ENCODE measurements around the gene MTA1. TPM values are rescaled to one million over a fixed set of nuclear protein-coding genes. Genes with fewer than 3 reads are reported as not detected.

Gene MTA1
- polyA plus RNA-seq, 1 of the 3 experiments (the other 2 are of a cell fraction), result 96.3 TPM

- no peak for TF ChIP-seq CTCF (IDR thresholded peaks at IDR 0.05)
These were observed 60.0 kb downstream of the MTA1 start (continued) for GRCh38 chr14:105479431-105480158.

GRCh38 chr14:105480199-105480746, 60.6 kb downstream of the MTA1 start:
- Histone ChIP-seq H3K79me2 (ENCODE audit: insufficient read depth) (peaks cover 27% of the 10 kb centered on the region), H3K9ac (peak overlapping the region; percentile 92; the same call in 1 of the 2 replicates), H3K36me3 (replicated peaks in 1 of 2; ENCODE audit: control insufficient read depth in 1 of 2, insufficient read depth in 2 of 2, low read length in 1 of 2) (peaks cover 0 to 2% of the 10 kb centered on the region in 2 experiments), H4K20me1 (ENCODE audit: insufficient read depth) (peaks cover 6% of the 10 kb centered on the region; the same call in 1 of the 2 replicates), H3F3A (replicated peaks; ENCODE audit: insufficient read depth) (peaks cover 34% of the 10 kb centered on the region), H3K9me3 (no peaks in the 10 kb centered on the region), H2AFZ (ENCODE audit: low read depth) (no peak overlapping the region), H3K27me3 (ENCODE audit: insufficient read depth) (no peaks in the 10 kb centered on the region), H3K27ac (ENCODE audit: low read depth in 2 of 2, low read length in 1 of 2) (peak overlapping the region; percentile 98 to 100), H3K4me2 (peak overlapping the region; percentile 82; the same call in 1 of the 2 replicates), H3K4me3 (ENCODE audit: low read depth in 2 of 2, low read length in 1 of 2) (no peak overlapping the region), H3K4me1 (ENCODE audit: control insufficient read depth in 1 of 2, insufficient read depth in 2 of 2, low read depth in 1 of 2, low read length in 1 of 2) (peaks cover 44 to 74% of the 10 kb centered on the region in 2 experiments; a peak in 3 of 4 replicates), H3K9me2 (no peaks in the 10 kb centered on the region)
- ChIA-PET CTCF (interaction anchor here (0.6 to 7.2 kb wide), 35 partner anchors 10 to 361 kb away, joined by 3 to 137 read pairs (median 5); partner anchors contain the start of genes MTA1, TEDC1 and TMEM121), POLR2A (interaction anchor here (1.1 to 2.3 kb wide), 6 partner anchors 9 to 88 kb away, joined by 4 to 16 read pairs (median 4); no protein-coding TSS in a partner anchor)
- no peak for TF ChIP-seq CTCF (IDR thresholded peaks at IDR 0.05)
- TF ChIP-seq TEAD4 (IDR thresholded peaks at IDR 0.05; ENCODE audit: borderline replicate concordance, insufficient read depth), result no peak
- TF ChIP-seq TAF1 (IDR thresholded peaks at IDR 0.05; ENCODE audit: borderline replicate concordance, low read depth, low read length), result no peak
- no peak for TF ChIP-seq SIN3A (IDR thresholded peaks at IDR 0.05; ENCODE audit: borderline replicate concordance, low read depth, low read length)
- no peak for TF ChIP-seq USF2 (IDR thresholded peaks at IDR 0.05; ENCODE audit: borderline replicate concordance, low read depth, low read length)
- no peak for TF ChIP-seq RXRA (IDR thresholded peaks at IDR 0.05; ENCODE audit: borderline replicate concordance, low read depth)
- no peak for TF ChIP-seq MXI1 (IDR thresholded peaks at IDR 0.05; ENCODE audit: low read depth, low read length)
- TF ChIP-seq NFIC (IDR thresholded peaks at IDR 0.05; ENCODE audit: borderline replicate concordance), result no peak
- TF ChIP-seq ZBTB33 (IDR thresholded peaks at IDR 0.05; ENCODE audit: borderline replicate concordance, low read depth), result no peak
- TF ChIP-seq GABPA (IDR thresholded peaks at IDR 0.05; ENCODE audit: low read depth), result no peak
- WGBS (ENCODE audit: low lambda C conversion rate), result 79% methylated on average over 14 of the region's 15 CpGs
- no peak for DNase-seq
